IMR-90 (cell line): Measurements from ENCODE around the gene RASIP1. TPM values are rescaled to one million over a fixed set of nuclear protein-coding genes. Genes with fewer than 3 reads are reported as not detected.

Experiments
- ATAC-seq: fragments of 200-7000 bp; cut with Tn5 transposase; 2 replicates; pipeline ENCODE4 v1.9.1; 2020; ENCODE audit warnings: low read depth, mild to moderate bottlenecking, moderate library complexity
- BruUV-seq: library from RNA; stranded (reverse); fragments of 400-500 nt; replicated peaks from 2 replicates; lab custom pipeline; 2021; lab: Mats Ljungman, UMichigan
- CTCF ChIA-PET: fragments of 300-600 bp; formaldehyde crosslinking; extraction: SDS; loops from one replicate; lab custom pipeline; 2021; ENCODE audit warnings: antibody characterized with exemption; lab: Yijun Ruan, JAX
- POLR2A ChIA-PET: fragments of 300-600 bp; sonication (Branson Sonifier 250); formaldehyde crosslinking; loops from one replicate; lab custom pipeline; 2022; ENCODE audit warnings: antibody characterized with exemption; ENCODE audit not compliant: unreplicated experiment; lab: Charles Lee
- DNase-seq: peaks from one replicate; pipeline ENCODE4 v3.0.0; 2013
- H2AFZ ChIP-seq: replicated peaks from 2 replicates; pipeline ENCODE3; 2013; ENCODE audit warnings: low read length, mild to moderate bottlenecking; ENCODE audit not compliant: poor library complexity
- H2AK5ac ChIP-seq: 2 replicates; pipeline ENCODE4 v1.6.1; 2013; ENCODE audit warnings: low read depth, low read length, inconsistent platforms
- H2AK9ac ChIP-seq: replicated peaks from 2 replicates; pipeline ENCODE3; 2013; ENCODE audit warnings: mild to moderate bottlenecking, low read depth, low read length, moderate library complexity; ENCODE audit not compliant: poor library complexity
- H2BK120ac ChIP-seq: 2 replicates; pipeline ENCODE4 v1.6.1; 2013; ENCODE audit warnings: low read depth, low read length, inconsistent platforms
- H2BK15ac ChIP-seq: 3 replicates; pipeline ENCODE4 v1.6.1; 2013; ENCODE audit warnings: low read depth, low read length, inconsistent platforms
- H2BK20ac ChIP-seq: 2 replicates; pipeline ENCODE4 v1.6.1; 2013; ENCODE audit warnings: low read depth, mild to moderate bottlenecking, inconsistent platforms, low read length, moderate library complexity
- H2BK5ac ChIP-seq: 2 replicates; pipeline ENCODE4 v1.6.1; 2013; ENCODE audit warnings: mild to moderate bottlenecking, low read depth, low read length, inconsistent platforms; ENCODE audit not compliant: poor library complexity, severe bottlenecking
- H3K14ac ChIP-seq: replicated peaks from 2 replicates; pipeline ENCODE4 v1.6.1; 2013; ENCODE audit warnings: low read depth, low read length, inconsistent platforms
- H3K18ac ChIP-seq: 2 replicates; pipeline ENCODE4 v1.6.1; 2013; ENCODE audit warnings: low read depth, low read length, control low read depth
- H3K23ac ChIP-seq: 2 replicates; pipeline ENCODE4 v1.6.1; 2013; ENCODE audit warnings: low read depth, low read length, inconsistent platforms
- H3K27ac ChIP-seq: 2 replicates; pipeline ENCODE4 v1.5.1; 2013; ENCODE audit warnings: mild to moderate bottlenecking, control low read depth, low read length; ENCODE audit not compliant: insufficient read depth
- H3K27me3 ChIP-seq: 2 replicates; pipeline ENCODE4 v1.6.1; 2013; ENCODE audit warnings: low read length; ENCODE audit not compliant: control insufficient read depth, insufficient read depth
- H3K36me3 ChIP-seq: 2 replicates; pipeline ENCODE4 v1.6.1; 2013; ENCODE audit warnings: low read length, mixed read lengths; ENCODE audit not compliant: control insufficient read depth, insufficient read depth
- H3K4ac ChIP-seq: 2 replicates; pipeline ENCODE4 v1.6.1; 2013; ENCODE audit warnings: low read depth, low read length, inconsistent platforms
- H3K4me1 ChIP-seq: 2 replicates; pipeline ENCODE4 v1.6.1; 2013; ENCODE audit warnings: low read length, mixed read lengths; ENCODE audit not compliant: control insufficient read depth, insufficient read depth
- H3K4me2 ChIP-seq: 2 replicates; pipeline ENCODE4 v1.6.1; 2013; ENCODE audit warnings: low read depth, mild to moderate bottlenecking, control low read depth, low read length, moderate library complexity
- H3K4me3 ChIP-seq: 2 replicates; pipeline ENCODE4 v1.5.1; 2013; ENCODE audit warnings: low read depth, mild to moderate bottlenecking, control low read depth, low read length, moderate library complexity; ENCODE audit not compliant: insufficient read depth
- H3K56ac ChIP-seq: 2 replicates; pipeline ENCODE4 v1.6.1; 2013; ENCODE audit warnings: low read length, inconsistent platforms; ENCODE audit not compliant: insufficient read depth; ENCODE audit errors: extremely low read depth
- H3K79me1 ChIP-seq, 2 experiments: 2 replicates each; pipeline ENCODE4 v1.6.1; 2013; ENCODE audit warnings: low read length in 2 of 2, inconsistent platforms in 1 of 2, low read depth in 1 of 2
- H3K9ac ChIP-seq: 2 replicates; pipeline ENCODE4 v1.6.1; 2013; ENCODE audit warnings: low read depth, low read length, control low read depth
- H3K9me1 ChIP-seq: 2 replicates; pipeline ENCODE4 v1.6.1; 2013; ENCODE audit warnings: low read length, inconsistent platforms; ENCODE audit not compliant: insufficient read depth
- H3K9me3 ChIP-seq: 2 replicates; pipeline ENCODE4 v1.6.1; 2013; ENCODE audit warnings: low read length; ENCODE audit not compliant: control insufficient read depth, insufficient read depth
- H4K20me1 ChIP-seq: 2 replicates; pipeline ENCODE4 v1.6.1; 2013; ENCODE audit warnings: low read length, inconsistent platforms; ENCODE audit not compliant: insufficient read depth
- H4K5ac ChIP-seq: 2 replicates; pipeline ENCODE4 v1.6.1; 2013; ENCODE audit warnings: mild to moderate bottlenecking, low read depth, low read length, control low read depth
- H4K8ac ChIP-seq, 2 experiments: 2 replicates each; pipeline ENCODE4 v1.6.1; 2013; ENCODE audit warnings: low read depth in 2 of 2, low read length in 2 of 2, control low read depth in 1 of 2, inconsistent platforms in 1 of 2
- H4K91ac ChIP-seq: 2 replicates; pipeline ENCODE4 v1.6.1; 2013; ENCODE audit warnings: low read depth, low read length, inconsistent platforms; ENCODE audit not compliant: insufficient read depth
- BHLHE40 ChIP-seq: fragments of 150-350 bp; IDR thresholded peaks from 2 replicates; pipeline ENCODE4 v1.6.1; 2016; ENCODE audit warnings: mild to moderate bottlenecking, low read depth, low read length
- CEBPB ChIP-seq: IDR thresholded peaks from 2 replicates; pipeline ENCODE4 v1.6.1; 2012; ENCODE audit warnings: low read depth, low read length, improper control_type of control experiment
- FOS ChIP-seq: fragments of 150-350 bp; IDR thresholded peaks from 2 replicates; pipeline ENCODE4 v1.6.1; 2016; ENCODE audit warnings: low read depth, low read length
- MAZ ChIP-seq: IDR thresholded peaks from 2 replicates; pipeline ENCODE4 v1.6.1; 2012; ENCODE audit warnings: low read depth, mild to moderate bottlenecking, low read length, improper control_type of control experiment, moderate library complexity, borderline replicate concordance
- MXI1 ChIP-seq: IDR thresholded peaks from 2 replicates; pipeline ENCODE4 v1.6.1; 2012; ENCODE audit warnings: low read depth, mild to moderate bottlenecking, low read length, moderate library complexity, borderline replicate concordance
- POLR2A ChIP-seq: IDR thresholded peaks from 2 replicates; pipeline ENCODE4 v1.6.1; 2012; ENCODE audit warnings: mild to moderate bottlenecking, low read depth, low read length
- RFX5 ChIP-seq: IDR thresholded peaks from 2 replicates; pipeline ENCODE4 v1.8.0; 2012; ENCODE audit warnings: low read depth, mild to moderate bottlenecking, low read length, moderate library complexity
- SMC3 ChIP-seq: fragments of 150-350 bp; IDR thresholded peaks from 2 replicates; pipeline ENCODE4 v1.6.1; 2016; ENCODE audit warnings: low read depth, mild to moderate bottlenecking, antibody characterized with exemption, low read length, moderate library complexity
- WGBS, 2 experiments: methylation state at CpG; one replicate each; pipeline versions ENCODE4 v1.1.5 to v1.1.7; 2013; ENCODE audit warnings: missing lambda C conversion rate in 2 of 2; ENCODE audit not compliant: insufficient read length in 1 of 2; ENCODE audit errors: extremely low coverage in 2 of 2; 5-methylcytosine and 5-hydroxymethylcytosine counted together
- dilution Hi-C: fragments of 300-500 bp; cut with HindIII; formaldehyde crosslinking; loops from one replicate; pipeline ENCODE4 v1.14.3; 2018; ENCODE audit warnings: low sequenced_read_pairs; ENCODE audit not compliant: unreplicated experiment
- in situ Hi-C: fragments of 300-500 bp; cut with MboI; formaldehyde crosslinking; loops from 3 replicates; pipeline ENCODE4 v1.14.3; 2019; ENCODE audit warnings: low sequenced_read_pairs, inconsistent platforms, mixed read lengths
- intact Hi-C: fragments of 100-400 bp; cut with micrococcal nuclease; formaldehyde crosslinking; loops from 2 replicates; pipeline ENCODE4 v1.10.0; 2022
- polyA plus RNA-seq, 3 experiments: library from polyadenylated mRNA; depleted of rRNA; stranded (reverse); fragments of >200 nt; gene quantifications; 2 replicates each; pipeline ENCODE4 v1.2.3, GENCODE V29; 2012; ENCODE audit warnings: low replicate concordance in 1 of 3
- total RNA-seq: library from RNA; depleted of rRNA; stranded (reverse); fragments of >200 nt; gene quantifications from 2 replicates; pipeline ENCODE4 v1.2.3, GENCODE V29; 2012
- TF ChIP-seq, protein P1 (sequence below): conservative IDR thresholded peaks from 2 replicates; pipeline ENCODE4 v1.5.1; 2012; ENCODE audit warnings: mild to moderate bottlenecking, low read depth, low read length, improper control_type of control experiment
- TF ChIP-seq, protein P2 (sequence below): fragments of 150-350 bp; IDR thresholded peaks from 2 replicates; pipeline ENCODE4 v1.6.1; 2016; ENCODE audit warnings: low read depth, mild to moderate bottlenecking, low read length, moderate library complexity, borderline replicate concordance

Gene RASIP1
- total and polyA plus RNA-seq, 2 of the 4 experiments (the other 2 are of a cell fraction) = 0.18 to 0.51 TPM

DNA sequence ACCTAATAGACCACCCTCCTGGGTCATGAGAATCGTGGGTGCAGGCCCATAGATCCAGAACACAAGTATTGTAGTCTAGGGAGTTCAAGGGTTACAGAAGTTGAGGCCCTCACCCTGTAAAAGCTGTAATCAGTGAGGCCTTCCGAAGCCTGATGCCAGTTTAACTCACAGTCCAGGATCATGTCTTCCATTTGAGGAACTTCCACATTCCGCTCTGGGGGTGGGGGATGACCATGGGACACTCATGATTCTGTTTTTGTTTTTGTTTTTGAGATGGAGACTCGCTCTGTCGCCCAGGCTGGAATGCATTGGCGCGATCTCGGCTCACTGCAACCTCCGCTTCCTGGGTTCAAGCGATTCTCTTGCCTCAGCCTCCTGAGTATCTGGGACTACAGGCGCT lies 1.7 kb upstream of the RASIP1 start:
- intact Hi-C loops = no loop called here
- H3K4ac ChIP-seq = no peak overlapping the region
- H3K4me3 ChIP-seq = no peak overlapping the region
- no peak overlapping the region for H3K14ac ChIP-seq
- no peaks in the 10 kb centered on the region for H3K36me3 ChIP-seq
- ChIA-PET POLR2A (no interaction called here), CTCF (no interaction called here)
- no peak overlapping the region for H2BK20ac ChIP-seq
- H3K27me3 ChIP-seq = peaks cover 16% of the 10 kb centered on the region
- no peak overlapping the region for H2BK15ac ChIP-seq
- H4K91ac ChIP-seq = no peak overlapping the region
- H3K23ac ChIP-seq = no peak overlapping the region
- H4K20me1 ChIP-seq = no peaks in the 10 kb centered on the region
- no peak overlapping the region for H3K9ac ChIP-seq
- H2BK120ac ChIP-seq = no peak overlapping the region
- in situ Hi-C loops = no loop called here
- no peak overlapping the region for H2AK9ac ChIP-seq
- H4K8ac ChIP-seq = no peak overlapping the region; a peak in 1 of 4 replicates
- peaks cover 5% of the 10 kb centered on the region for H3K4me1 ChIP-seq
- H2AFZ ChIP-seq = no peak overlapping the region
- TF ChIP-seq RFX5 = no peak
- no peak for TF ChIP-seq MAZ
- TF ChIP-seq MXI1 = no peak
- no peak for TF ChIP-seq POLR2A
- TF ChIP-seq, protein P1, sequence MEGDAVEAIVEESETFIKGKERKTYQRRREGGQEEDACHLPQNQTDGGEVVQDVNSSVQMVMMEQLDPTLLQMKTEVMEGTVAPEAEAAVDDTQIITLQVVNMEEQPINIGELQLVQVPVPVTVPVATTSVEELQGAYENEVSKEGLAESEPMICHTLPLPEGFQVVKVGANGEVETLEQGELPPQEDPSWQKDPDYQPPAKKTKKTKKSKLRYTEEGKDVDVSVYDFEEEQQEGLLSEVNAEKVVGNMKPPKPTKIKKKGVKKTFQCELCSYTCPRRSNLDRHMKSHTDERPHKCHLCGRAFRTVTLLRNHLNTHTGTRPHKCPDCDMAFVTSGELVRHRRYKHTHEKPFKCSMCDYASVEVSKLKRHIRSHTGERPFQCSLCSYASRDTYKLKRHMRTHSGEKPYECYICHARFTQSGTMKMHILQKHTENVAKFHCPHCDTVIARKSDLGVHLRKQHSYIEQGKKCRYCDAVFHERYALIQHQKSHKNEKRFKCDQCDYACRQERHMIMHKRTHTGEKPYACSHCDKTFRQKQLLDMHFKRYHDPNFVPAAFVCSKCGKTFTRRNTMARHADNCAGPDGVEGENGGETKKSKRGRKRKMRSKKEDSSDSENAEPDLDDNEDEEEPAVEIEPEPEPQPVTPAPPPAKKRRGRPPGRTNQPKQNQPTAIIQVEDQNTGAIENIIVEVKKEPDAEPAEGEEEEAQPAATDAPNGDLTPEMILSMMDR = no peak
- no peak for TF ChIP-seq CEBPB
- TF ChIP-seq SMC3 = no peak
- no peak for TF ChIP-seq FOS
- TF ChIP-seq BHLHE40 = no peak
- TF ChIP-seq, protein P2, sequence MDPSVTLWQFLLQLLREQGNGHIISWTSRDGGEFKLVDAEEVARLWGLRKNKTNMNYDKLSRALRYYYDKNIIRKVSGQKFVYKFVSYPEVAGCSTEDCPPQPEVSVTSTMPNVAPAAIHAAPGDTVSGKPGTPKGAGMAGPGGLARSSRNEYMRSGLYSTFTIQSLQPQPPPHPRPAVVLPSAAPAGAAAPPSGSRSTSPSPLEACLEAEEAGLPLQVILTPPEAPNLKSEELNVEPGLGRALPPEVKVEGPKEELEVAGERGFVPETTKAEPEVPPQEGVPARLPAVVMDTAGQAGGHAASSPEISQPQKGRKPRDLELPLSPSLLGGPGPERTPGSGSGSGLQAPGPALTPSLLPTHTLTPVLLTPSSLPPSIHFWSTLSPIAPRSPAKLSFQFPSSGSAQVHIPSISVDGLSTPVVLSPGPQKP = no peak
- whole genome bisulfite sequencing, 2 experiments = no CpG with 5 or more reads among the region's 11 CpGs
- H3K18ac ChIP-seq = no peak overlapping the region
- H3K9me3 ChIP-seq = no peaks in the 10 kb centered on the region
- DNase-seq (no peak), ATAC-seq (no peak)
- H3K27ac ChIP-seq = no peak overlapping the region
- H4K5ac ChIP-seq = no peak overlapping the region
- H3K9me1 ChIP-seq = peaks cover 3% of the 10 kb centered on the region
- dilution Hi-C loops = no loop called here
- H2AK5ac ChIP-seq = no peak overlapping the region
- H3K79me1 ChIP-seq = no peaks in the 10 kb centered on the region
- no peak overlapping the region for H3K4me2 ChIP-seq
- H2BK5ac ChIP-seq = no peak overlapping the region
- H3K56ac ChIP-seq = no peak overlapping the region
- BruUV-seq = no TSS peak
